ENCODE measurements around the gene PIGL.

PIGL gene

GRCh38 chr17:16339959-16340358 lies 122.9 kb downstream of the PIGL start:
- H3K4me3 ChIP-seq (ENCODE audit: low read length): no peak overlapping the region
- no peak for DNase-seq (ENCODE audit: low read depth, low spot score)

DNA sequence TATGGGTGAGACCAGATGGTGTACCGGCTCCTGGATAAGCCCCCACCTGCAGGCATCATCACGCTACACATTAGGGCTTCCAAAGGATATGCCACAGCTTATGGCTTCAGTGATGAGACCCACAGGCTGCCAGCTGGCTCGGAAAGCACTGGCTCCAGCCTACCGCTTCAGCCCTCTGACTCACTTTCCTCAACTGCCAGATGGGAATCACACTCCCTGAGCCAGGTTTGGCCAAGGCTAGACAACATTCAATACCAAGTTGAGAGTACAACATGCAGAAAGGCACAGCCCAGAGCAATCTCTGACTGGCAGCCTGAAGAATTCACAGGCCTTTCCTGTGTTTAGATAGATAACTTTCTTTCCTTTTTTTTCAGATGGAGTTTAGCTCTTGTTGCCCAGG lies 126.0 kb downstream of the PIGL start:
- DNase-seq (ENCODE audit: low read depth, low spot score): no peak

DNA sequence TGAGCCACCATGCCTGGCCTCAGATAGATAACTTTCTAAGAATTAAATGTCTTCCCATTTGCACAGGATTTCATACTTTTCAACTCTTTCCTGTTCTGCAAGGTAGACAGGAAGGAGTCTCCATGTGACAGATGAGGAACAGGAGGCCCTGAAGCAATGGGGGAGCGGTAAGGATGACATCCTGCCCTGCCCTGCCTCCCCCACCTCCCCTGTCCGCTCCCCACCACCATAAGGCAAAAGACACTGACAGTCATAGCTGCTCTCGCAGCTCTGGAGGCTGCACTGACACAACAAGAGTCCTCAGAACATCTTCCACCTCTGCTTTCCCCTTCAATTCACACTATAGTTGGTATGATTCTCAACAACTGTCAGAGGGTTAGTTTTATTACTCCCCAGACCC lies 126.6 kb downstream of the PIGL start:
- no peak overlapping the region for H3K4me3 ChIP-seq (ENCODE audit: low read length)
- DNase-seq (ENCODE audit: low read depth, low spot score): no peak

More for the DNA sequence above, 126.0 kb downstream of the PIGL start:
- H3K4me3 ChIP-seq (ENCODE audit: low read length): no peak overlapping the region

GRCh38 chr17:16345565-16345964 lies 128.6 kb downstream of the PIGL start:
- H3K4me3 ChIP-seq (ENCODE audit: low read length): no peak overlapping the region
- DNase-seq (ENCODE audit: low read depth, low spot score): no peak

DNA sequence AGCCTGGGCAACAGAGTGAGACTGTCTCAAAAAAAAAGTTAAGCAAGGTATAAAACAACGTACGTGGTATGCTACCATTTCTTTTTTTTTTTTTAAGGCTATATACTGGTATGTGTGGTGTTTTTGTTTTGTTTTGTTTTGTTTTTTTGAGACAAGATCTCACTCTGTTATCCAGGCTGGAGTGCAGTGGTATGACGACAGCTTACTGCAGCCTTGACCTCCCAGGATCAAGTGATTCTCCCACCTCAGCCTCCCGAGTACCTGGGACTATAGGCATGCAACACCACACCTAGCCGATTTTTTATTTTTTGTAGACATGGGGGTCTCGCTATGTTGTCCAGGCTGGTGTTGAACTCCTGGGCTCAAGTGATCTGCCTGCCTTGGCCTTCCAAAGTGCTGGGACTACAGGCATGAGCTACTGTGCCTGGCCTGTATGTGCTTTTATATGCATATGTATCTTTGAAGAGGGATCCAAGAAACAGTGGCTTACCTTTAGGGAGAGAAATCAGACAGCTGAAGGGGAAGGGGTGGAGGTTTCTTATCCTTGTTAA lies 129.8 kb downstream of the PIGL start:
- H3K4me3 ChIP-seq (ENCODE audit: low read length): no peak overlapping the region
- DNase-seq (ENCODE audit: low read depth, low spot score): no peak

- H3K4me3 ChIP-seq (ENCODE audit: low read length): no peak overlapping the region
- DNase-seq (ENCODE audit: low read depth, low spot score): no peak
These were observed 131.6 kb downstream of the PIGL start for GRCh38 chr17:16348586-16348985.

DNA sequence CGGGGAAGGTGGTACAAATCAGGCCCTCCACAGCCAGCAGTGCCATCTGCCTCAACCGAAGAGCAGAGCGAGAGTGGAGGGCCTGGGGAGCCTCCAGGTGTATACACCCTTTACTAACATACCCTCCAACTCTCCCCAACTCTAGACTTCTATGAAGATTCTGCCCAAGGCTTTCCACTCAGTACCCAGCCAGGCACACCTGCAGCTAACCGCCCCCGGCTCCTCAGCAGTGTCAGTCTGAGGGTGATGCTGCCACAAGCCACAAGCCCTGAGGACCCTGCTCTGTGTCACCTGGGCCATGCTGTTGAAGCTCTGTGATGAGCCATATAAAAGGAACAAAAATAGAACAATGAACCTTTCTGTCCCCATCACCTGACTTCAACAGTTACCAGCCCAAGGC lies 132.4 kb downstream of the PIGL start:
- H3K4me3 ChIP-seq (ENCODE audit: low read length): peak overlapping the region; percentile 2; the same call in 1 of the 2 replicates
- DNase-seq (ENCODE audit: low read depth, low spot score): peak; percentile 91

- H3K4me3 ChIP-seq (ENCODE audit: low read length): peak overlapping the region; percentile 87
- DNase-seq (ENCODE audit: low read depth, low spot score): no peak
These were observed 134.8 kb downstream of the PIGL start for GRCh38 chr17:16351831-16352230.

DNA sequence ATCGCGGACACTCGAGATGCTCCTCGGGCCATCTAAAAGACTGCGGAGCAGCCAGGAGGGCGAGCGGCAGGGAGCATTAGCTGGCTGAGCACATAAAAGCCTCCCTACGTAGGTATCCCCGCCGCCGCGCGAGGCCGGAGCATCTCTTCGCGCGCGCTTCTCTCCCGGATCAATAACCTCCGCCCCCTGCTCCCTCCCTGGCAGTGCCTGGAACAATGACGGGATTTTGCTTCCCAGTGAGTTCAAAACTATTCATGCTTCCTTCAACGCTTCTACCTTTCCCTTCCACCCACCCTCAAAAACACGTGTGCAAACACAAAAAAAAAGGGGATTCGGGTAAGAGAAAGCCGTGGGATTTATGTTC lies 135.3 kb downstream of the PIGL start:
- peak overlapping the region; percentile 87 for H3K4me3 ChIP-seq (ENCODE audit: low read length)
- peak; percentile 19 for DNase-seq (ENCODE audit: low read depth, low spot score)

DNA sequence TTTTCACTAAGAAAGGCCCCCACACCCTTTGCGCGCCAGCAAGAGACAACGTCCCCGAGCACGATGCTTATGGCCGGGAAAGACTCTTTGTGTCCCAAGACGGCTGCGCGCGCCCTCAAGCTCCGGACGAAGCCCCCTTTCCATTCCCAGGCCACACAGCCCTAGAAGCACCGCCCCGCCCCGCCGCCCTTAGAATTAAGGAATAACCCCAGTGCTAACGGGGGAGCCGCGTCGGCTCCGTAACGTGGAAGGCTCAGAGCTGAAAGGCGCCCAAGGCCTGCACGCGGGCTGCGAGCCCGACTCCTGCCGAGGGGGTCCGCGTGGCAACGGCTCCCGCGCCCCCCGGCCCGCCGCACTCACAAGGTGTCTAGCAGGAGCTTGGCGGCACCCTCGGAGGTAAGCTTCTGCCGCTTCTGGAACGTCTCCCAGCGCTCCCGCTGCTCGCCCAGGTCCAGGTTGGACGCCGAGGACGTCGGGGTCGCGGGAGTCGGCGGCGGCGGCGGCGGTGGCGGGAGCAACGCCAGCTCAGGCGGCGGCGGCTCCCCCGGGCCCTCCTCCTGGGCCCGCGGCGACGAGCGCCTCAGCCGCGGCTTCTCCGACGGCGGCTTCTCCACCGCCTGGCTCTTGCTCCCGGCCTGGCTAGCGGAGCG lies 135.8 kb downstream of the PIGL start:
- peak; percentile 27 for DNase-seq (ENCODE audit: low read depth, low spot score)
- H3K4me3 ChIP-seq (ENCODE audit: low read length): peak overlapping the region; percentile 87

GRCh38 chr17:16353317-16354174 lies 136.5 kb downstream of the PIGL start, which contains the start of gene CENPV:
Gene CENPV (minus strand): TSS chr17:16353469. CDS start chr17:16353436, 33 bp downstream.
- peak; percentile 49 for DNase-seq (ENCODE audit: low read depth, low spot score)
- peak within 1 kb of the TSS; percentile 87 for H3K4me3 ChIP-seq (ENCODE audit: low read length)

DNA sequence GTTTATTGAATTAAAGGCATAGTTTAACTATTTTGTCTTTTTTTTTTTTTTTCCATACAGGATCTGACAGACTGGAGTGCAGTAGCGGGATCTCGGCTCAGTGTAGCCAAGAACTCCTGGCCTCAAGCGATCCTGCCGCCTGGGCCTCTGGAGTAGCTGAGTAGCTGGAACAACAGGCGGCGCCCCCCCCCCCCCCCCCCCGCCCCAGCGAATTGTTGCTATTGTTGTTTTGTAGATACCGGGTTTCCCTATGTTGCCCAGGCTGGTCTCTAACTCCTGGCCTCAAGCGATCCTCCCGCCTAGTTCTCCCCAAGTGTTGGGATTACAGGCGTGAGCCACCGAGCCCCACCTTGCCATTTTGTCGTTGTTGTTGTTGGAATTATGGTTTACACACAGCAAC lies 137.6 kb downstream of the PIGL start:
- DNase-seq (ENCODE audit: low read depth, low spot score): no peak
- no peak overlapping the region for H3K4me3 ChIP-seq (ENCODE audit: low read length)

DNA sequence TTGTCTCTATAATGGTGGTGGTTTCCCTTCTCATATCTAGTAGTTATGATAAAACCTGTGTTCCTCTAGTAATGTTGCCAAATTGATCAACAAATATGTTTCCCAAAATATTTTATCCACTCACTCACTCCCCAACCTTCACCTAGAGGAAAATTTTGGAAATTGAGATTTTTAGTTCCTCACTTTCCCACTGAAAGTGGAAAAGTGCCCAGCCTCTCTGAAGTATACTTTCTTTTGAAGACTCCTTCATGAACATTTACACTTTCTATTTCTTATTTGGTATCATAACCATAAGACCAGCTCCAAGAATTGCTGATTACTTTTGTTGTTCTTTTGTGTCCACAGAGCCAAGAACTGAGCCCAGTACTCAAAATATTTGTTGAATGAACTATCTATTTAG lies 141.4 kb downstream of the PIGL start:
- no peak overlapping the region for H3K4me3 ChIP-seq (ENCODE audit: low read length)
- DNase-seq (ENCODE audit: low read depth, low spot score): no peak

DNA sequence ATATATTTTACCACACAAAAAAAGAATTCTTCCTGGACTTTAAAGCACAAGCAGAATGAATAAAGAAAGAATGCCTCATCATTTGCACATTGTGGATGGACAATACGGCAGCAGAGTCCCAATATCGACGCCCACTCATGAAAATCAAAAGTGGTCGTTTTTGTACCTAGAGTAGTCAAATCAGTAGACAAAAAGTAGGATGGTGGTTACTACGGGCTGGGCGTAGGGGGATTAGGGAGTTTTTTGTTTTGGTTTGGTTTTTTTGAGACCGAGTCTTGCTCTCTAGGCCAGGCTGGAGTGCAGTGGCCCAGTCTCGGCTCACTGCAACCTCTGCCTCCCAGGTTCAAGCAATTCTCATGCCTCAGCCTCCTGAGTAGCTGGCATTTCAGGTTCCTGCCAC lies 144.9 kb downstream of the PIGL start:
- no peak overlapping the region for H3K4me3 ChIP-seq (ENCODE audit: low read length)
- DNase-seq (ENCODE audit: low read depth, low spot score): no peak

GRCh38 chr17:16363749-16364536 lies 146.9 kb downstream of the PIGL start:
- H3K4me3 ChIP-seq (ENCODE audit: low read length): no peak overlapping the region
- DNase-seq (ENCODE audit: low read depth, low spot score): peak; percentile 65

- H3K4me3 ChIP-seq (ENCODE audit: low read length): no peak overlapping the region
- no peak for DNase-seq (ENCODE audit: low read depth, low spot score)
These were observed 147.6 kb downstream of the PIGL start for GRCh38 chr17:16364625-16365024.

- no peak for DNase-seq (ENCODE audit: low read depth, low spot score)
These were observed 154.7 kb downstream of the PIGL start for GRCh38 chr17:16371742-16372141.

DNA sequence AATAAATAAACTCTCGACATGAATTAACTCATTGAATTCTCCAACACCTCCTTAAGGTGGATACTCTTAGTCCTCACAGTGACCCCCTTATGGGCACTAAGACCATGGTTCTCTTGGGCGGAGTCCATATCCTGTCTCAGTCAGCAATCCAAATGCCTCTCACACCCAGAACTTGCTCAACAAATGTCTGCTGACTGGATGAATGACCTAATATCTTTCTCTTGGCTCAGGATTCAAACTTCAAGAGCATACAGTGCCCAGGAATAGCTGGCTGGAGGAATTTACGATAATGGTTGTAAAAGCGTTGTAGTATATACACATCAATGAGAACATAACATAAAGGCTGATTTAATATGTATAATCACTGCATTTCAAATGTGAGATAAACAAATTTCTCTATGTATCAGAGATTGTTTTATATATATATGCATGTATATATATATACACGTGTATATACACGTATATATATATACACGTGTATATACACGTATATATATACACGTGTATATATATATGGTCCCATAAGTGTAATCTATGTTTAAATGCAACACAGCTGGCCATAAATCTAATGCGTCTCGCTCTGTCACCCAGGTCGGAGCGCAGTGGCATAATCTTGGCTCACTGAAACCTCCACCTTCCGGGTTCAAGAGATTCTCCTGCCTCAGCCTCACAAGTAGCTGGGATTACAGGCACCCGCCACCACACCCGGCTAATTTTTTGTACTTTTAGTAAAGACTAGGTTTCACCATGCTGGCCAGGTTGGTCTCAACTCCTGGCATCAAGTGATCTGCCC lies 157.3 kb downstream of the PIGL start:
- DNase-seq (ENCODE audit: low read depth, low spot score): no peak

More at GRCh38 chr17:16371742-16372141, 154.7 kb downstream of the PIGL start:
- H3K4me3 ChIP-seq (ENCODE audit: low read length): no peak overlapping the region

More for the DNA sequence above, 157.3 kb downstream of the PIGL start:
- H3K4me3 ChIP-seq (ENCODE audit: low read length): no peak overlapping the region
